Mesenchymal stem cell (in vitro differentiated cells and primary cell): ENCODE measurements around the gene OR8A1.

Experiments used
- DNase-seq: peaks from one replicate; pipeline ENCODE4 v3.0.0-alpha.2; 2013
- H2AFZ ChIP-seq: one replicate; pipeline ENCODE4 v1.6.1; 2013; ENCODE audit warnings: low read depth, mild to moderate bottlenecking, control low read depth, inconsistent platforms, low read length, moderate library complexity
- H2AK5ac ChIP-seq: 2 replicates; pipeline ENCODE4 v1.6.1; 2013; ENCODE audit warnings: low read length, moderate library complexity, mild to moderate bottlenecking, inconsistent platforms; ENCODE audit not compliant: severe bottlenecking
- H2BK120ac ChIP-seq: one replicate; pipeline ENCODE4 v1.6.1; 2013; ENCODE audit warnings: low read depth, mild to moderate bottlenecking, inconsistent platforms, low read length, moderate library complexity
- H2BK12ac ChIP-seq, 2 experiments: one replicate each; pipeline ENCODE4 v1.6.1; 2013; ENCODE audit warnings: inconsistent platforms in 2 of 2, low read length in 2 of 2, mild to moderate bottlenecking in 2 of 2, moderate library complexity in 2 of 2, control low read depth in 1 of 2
- H2BK15ac ChIP-seq: one replicate; pipeline ENCODE4 v1.6.1; 2013; ENCODE audit warnings: mild to moderate bottlenecking, low read depth, inconsistent platforms; ENCODE audit not compliant: poor library complexity, severe bottlenecking
- H2BK5ac ChIP-seq: 2 replicates; pipeline ENCODE4 v1.6.1; 2013; ENCODE audit warnings: low read depth, mild to moderate bottlenecking, low read length, control low read depth, inconsistent platforms; ENCODE audit not compliant: poor library complexity, severe bottlenecking
- H3K14ac ChIP-seq, 2 experiments: one replicate each; pipeline ENCODE4 v1.6.1; 2013; ENCODE audit warnings: inconsistent platforms in 2 of 2, low read length in 2 of 2, control low read depth in 1 of 2, mild to moderate bottlenecking in 1 of 2, moderate library complexity in 1 of 2
- H3K18ac ChIP-seq, 2 experiments: one replicate each; pipeline ENCODE4 v1.6.1; 2013; ENCODE audit warnings: inconsistent platforms in 2 of 2, low read length in 2 of 2, control low read depth in 1 of 2, low read depth in 1 of 2, mild to moderate bottlenecking in 1 of 2
- H3K23ac ChIP-seq, 2 experiments: one replicate each; pipeline ENCODE4 v1.6.1; 2013; ENCODE audit warnings: inconsistent platforms in 2 of 2, low read length in 2 of 2, mild to moderate bottlenecking in 2 of 2, moderate library complexity in 2 of 2, control low read depth in 1 of 2
- H3K27ac ChIP-seq: 2 replicates; pipeline ENCODE4 v1.5.1; 2013; ENCODE audit warnings: mild to moderate bottlenecking, moderate library complexity, low read length, control low read depth, inconsistent platforms; ENCODE audit not compliant: poor library complexity, severe bottlenecking
- H3K27me3 ChIP-seq, 2 experiments: 2 replicates each; pipeline versions ENCODE4 v1.6.1 to v1.7.0; 2013; ENCODE audit warnings: low read length in 2 of 2, mild to moderate bottlenecking in 2 of 2, moderate library complexity in 2 of 2, control low read depth in 1 of 2, inconsistent platforms in 1 of 2; ENCODE audit not compliant: control insufficient read depth in 1 of 2, insufficient read depth in 1 of 2
- H3K36me3 ChIP-seq, 2 experiments: 2 replicates each; pipeline versions ENCODE4 v1.6.1 to v1.7.0; 2013; ENCODE audit warnings: low read length in 2 of 2, control low read depth in 1 of 2, inconsistent platforms in 1 of 2, low read depth in 1 of 2, mild to moderate bottlenecking in 1 of 2; ENCODE audit not compliant: insufficient read depth in 2 of 2, control insufficient read depth in 1 of 2
- H3K4ac ChIP-seq, 2 experiments: one replicate each; pipeline ENCODE4 v1.6.1; 2013; ENCODE audit warnings: inconsistent platforms in 2 of 2, low read length in 2 of 2, mild to moderate bottlenecking in 2 of 2, moderate library complexity in 2 of 2, control low read depth in 1 of 2, low read depth in 1 of 2
- H3K4me1 ChIP-seq: 2 replicates; pipeline ENCODE4 v1.6.1; 2013; ENCODE audit warnings: low read depth, low read length, control low read depth; ENCODE audit not compliant: control insufficient read depth, insufficient read depth
- H3K4me2 ChIP-seq: 2 replicates; pipeline ENCODE4 v1.6.1; 2013; ENCODE audit warnings: low read length, mild to moderate bottlenecking, inconsistent platforms; ENCODE audit not compliant: poor library complexity, severe bottlenecking
- H3K4me3 ChIP-seq, 2 experiments: 2 replicates each; pipeline versions ENCODE4 v1.5.1 to v1.7.0; 2013; ENCODE audit warnings: low read length in 2 of 2, mild to moderate bottlenecking in 2 of 2, control low read depth in 1 of 2, low read depth in 1 of 2; ENCODE audit not compliant: insufficient read depth in 1 of 2
- H3K79me1 ChIP-seq: replicated peaks from 2 replicates; pipeline ENCODE4 v1.6.1; 2013; ENCODE audit warnings: mild to moderate bottlenecking, control low read depth, low read length, inconsistent platforms; ENCODE audit not compliant: poor library complexity, severe bottlenecking
- H3K9ac ChIP-seq: 2 replicates; pipeline ENCODE4 v1.7.0; 2013; ENCODE audit warnings: mild to moderate bottlenecking, low read length, moderate library complexity
- H3K9me3 ChIP-seq: 2 replicates; pipeline ENCODE4 v1.7.0; 2013; ENCODE audit warnings: mild to moderate bottlenecking, low read length; ENCODE audit not compliant: control insufficient read depth
- H4K8ac ChIP-seq: one replicate; pipeline ENCODE4 v1.6.1; 2013; ENCODE audit warnings: inconsistent platforms, mild to moderate bottlenecking, low read length, moderate library complexity
- H4K91ac ChIP-seq: one replicate; pipeline ENCODE4 v1.6.1; 2013; ENCODE audit warnings: mild to moderate bottlenecking, low read length, inconsistent platforms
- WGBS: methylation state at CpG from one replicate; pipeline ENCODE4 v1.1.7; 2013; ENCODE audit warnings: mixed read lengths; 5-methylcytosine and 5-hydroxymethylcytosine counted together

The OR8A1 gene

GRCh38 chr11:124586238-124586860 is 16.6 kb downstream of the OR8A1 start:
- Histone ChIP-seq H3K4ac (no peak overlapping the region), H3K36me3 (no peaks in the 10 kb centered on the region), H3K27ac (no peak overlapping the region), H3K79me1 (no peaks in the 10 kb centered on the region), H2BK12ac (no peak overlapping the region), H2BK15ac (no peak overlapping the region), H3K9ac (no peak overlapping the region), H3K4me1 (no peaks in the 10 kb centered on the region), H2BK120ac (no peak overlapping the region), H3K18ac (no peak overlapping the region), H4K8ac (no peak overlapping the region), H2AK5ac (no peak overlapping the region), H3K27me3 (peaks cover 9 to 12% of the 10 kb centered on the region in 2 experiments), H2BK5ac (no peak overlapping the region), H2AFZ (no peak overlapping the region), H3K4me3 (no peak overlapping the region), H3K14ac (no peak overlapping the region), H3K23ac (no peak overlapping the region), H3K9me3 (no peaks in the 10 kb centered on the region), H4K91ac (no peak overlapping the region), H3K4me2 (no peak overlapping the region)
- peak; percentile 64 for DNase-seq
- 0% methylated on average over 1 of the region's 3 CpGs for WGBS

- H3K23ac ChIP-seq, result no peak overlapping the region
- no peaks in the 10 kb centered on the region for H3K36me3 ChIP-seq
- H3K27ac ChIP-seq, result no peak overlapping the region
- H3K27me3 ChIP-seq, result peaks cover 0 to 4% of the 10 kb centered on the region in 2 experiments
- DNase-seq, result no peak
- H2BK5ac ChIP-seq, result no peak overlapping the region
- H2AFZ ChIP-seq, result no peak overlapping the region
- H3K9ac ChIP-seq, result no peak overlapping the region
- no peak overlapping the region for H3K14ac ChIP-seq
- H3K79me1 ChIP-seq, result no peaks in the 10 kb centered on the region
- H3K18ac ChIP-seq, result no peak overlapping the region
- H4K8ac ChIP-seq, result no peak overlapping the region
- no peak overlapping the region for H3K4ac ChIP-seq
- H3K4me3 ChIP-seq, result no peak overlapping the region
- no peaks in the 10 kb centered on the region for H3K9me3 ChIP-seq
- no peak overlapping the region for H3K4me2 ChIP-seq
- H2BK120ac ChIP-seq, result no peak overlapping the region
- H3K4me1 ChIP-seq, result no peaks in the 10 kb centered on the region
- 77% methylated on average over 2 of the region's 2 CpGs for WGBS
- H2AK5ac ChIP-seq, result no peak overlapping the region
- no peak overlapping the region for H4K91ac ChIP-seq
- no peak overlapping the region for H2BK12ac ChIP-seq
- no peak overlapping the region for H2BK15ac ChIP-seq
These were observed 21.6 kb downstream of the OR8A1 start for GRCh38 chr11:124591430-124591829.

- no peak overlapping the region for H2BK15ac ChIP-seq
- no peak overlapping the region for H4K91ac ChIP-seq
- H3K23ac ChIP-seq, result no peak overlapping the region
- H2BK5ac ChIP-seq, result no peak overlapping the region
- H3K9me3 ChIP-seq, result no peaks in the 10 kb centered on the region
- H3K4me3 ChIP-seq, result no peak overlapping the region
- peaks cover 0 to 4% of the 10 kb centered on the region in 2 experiments for H3K27me3 ChIP-seq
- H3K4ac ChIP-seq, result no peak overlapping the region
- no peak overlapping the region for H2AK5ac ChIP-seq
- no peaks in the 10 kb centered on the region for H3K36me3 ChIP-seq
- no peak overlapping the region for H3K14ac ChIP-seq
- no peak for DNase-seq
- no peak overlapping the region for H2BK12ac ChIP-seq
- H4K8ac ChIP-seq, result no peak overlapping the region
- H2BK120ac ChIP-seq, result no peak overlapping the region
- H2AFZ ChIP-seq, result no peak overlapping the region
- no peaks in the 10 kb centered on the region for H3K79me1 ChIP-seq
- no peak overlapping the region for H3K18ac ChIP-seq
- H3K27ac ChIP-seq, result no peak overlapping the region
- H3K4me2 ChIP-seq, result no peak overlapping the region
- H3K4me1 ChIP-seq, result no peaks in the 10 kb centered on the region
- H3K9ac ChIP-seq, result no peak overlapping the region
- 76% methylated on average over 4 of the region's 6 CpGs for WGBS
These were observed 22.8 kb downstream of the OR8A1 start for GRCh38 chr11:124592627-124593026.

- Histone ChIP-seq H3K36me3 (no peaks in the 10 kb centered on the region), H3K4me2 (no peak overlapping the region), H3K4me3 (no peak overlapping the region), H3K27me3 (no peaks in the 10 kb centered on the region), H2AFZ (no peak overlapping the region), H3K27ac (no peak overlapping the region), H2BK15ac (no peak overlapping the region), H3K9me3 (no peaks in the 10 kb centered on the region), H2BK120ac (no peak overlapping the region), H3K4ac (no peak overlapping the region), H2AK5ac (no peak overlapping the region), H4K8ac (no peak overlapping the region), H3K4me1 (no peaks in the 10 kb centered on the region), H3K23ac (no peak overlapping the region), H3K18ac (no peak overlapping the region), H3K79me1 (no peaks in the 10 kb centered on the region), H4K91ac (no peak overlapping the region), H2BK12ac (no peak overlapping the region), H3K9ac (no peak overlapping the region), H3K14ac (no peak overlapping the region), H2BK5ac (no peak overlapping the region)
- DNase-seq, result no peak
- 91% methylated on average over 3 of the region's 3 CpGs for WGBS
These were observed 25.5 kb downstream of the OR8A1 start for GRCh38 chr11:124595302-124595701.
